Measurements from ENCODE around the gene EPS8L2.
"Not testable (repeated sequence)": the region's sequence is repeated elsewhere in the genome, so short reads cannot be mapped to it uniquely, and the experiment has no call there.

The EPS8L2 gene

DNA sequence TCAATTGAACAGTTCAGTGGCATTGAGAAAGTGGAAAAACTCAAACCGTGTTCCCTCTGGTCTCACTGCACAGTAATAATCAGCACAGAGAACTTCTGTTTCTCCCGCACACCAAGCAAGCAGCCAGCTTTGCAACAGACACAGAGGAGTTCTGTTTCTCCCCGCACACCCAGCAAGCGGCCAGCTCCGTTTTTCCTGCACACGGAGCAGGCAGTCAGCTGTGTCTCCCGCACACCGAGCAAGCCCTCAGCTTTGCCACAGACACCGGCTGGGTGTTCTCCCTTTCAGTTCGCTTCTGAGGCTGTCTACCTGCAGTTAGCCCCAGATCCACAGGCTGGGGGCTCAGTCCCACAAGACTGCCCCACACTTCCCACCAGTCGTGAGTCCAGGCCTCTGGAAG is 31.3 kb downstream of the EPS8L2 start:
- no peak overlapping the region for H3K4me3 ChIP-seq (ENCODE audit: low read depth, low read length)
- H3K9ac ChIP-seq (ENCODE audit: low read depth, low read length) = no peak overlapping the region
- no peaks in the 10 kb centered on the region for H3K27me3 ChIP-seq (ENCODE audit: control insufficient read depth, insufficient read depth, low read length)
- peaks cover 2% of the 10 kb centered on the region for H3K4me1 ChIP-seq (ENCODE audit: control insufficient read depth, insufficient read depth, low read length)
- no peaks in the 10 kb centered on the region for H3K36me3 ChIP-seq (ENCODE audit: control insufficient read depth, insufficient read depth, low read length)
- no peaks in the 10 kb centered on the region for H3K9me3 ChIP-seq (ENCODE audit: control insufficient read depth, insufficient read depth, low read length)

DNA sequence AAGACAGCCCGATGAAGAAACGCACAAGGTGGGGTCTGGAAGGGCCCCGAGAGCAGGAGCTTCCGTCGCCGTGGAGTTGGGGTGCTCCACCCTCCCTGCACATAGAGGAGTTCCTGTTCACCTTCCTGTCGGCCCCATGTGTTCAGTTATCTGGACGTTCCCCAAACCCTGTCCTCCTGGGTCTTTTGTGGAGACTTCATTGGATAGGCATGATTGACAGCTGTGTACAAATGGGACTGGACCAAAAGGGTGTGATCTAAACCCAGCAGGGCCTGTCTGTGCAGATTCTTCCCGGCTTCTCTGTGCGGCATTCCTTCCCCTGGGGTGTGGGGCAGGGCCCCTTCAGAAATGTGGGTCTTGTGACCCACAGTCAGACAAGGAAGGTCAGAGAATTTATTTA is 31.9 kb downstream of the EPS8L2 start:
- not testable (repeated sequence) for H3K36me3 ChIP-seq (ENCODE audit: control insufficient read depth, insufficient read depth, low read length); H3K4me3 ChIP-seq (ENCODE audit: low read depth, low read length); H3K9ac ChIP-seq (ENCODE audit: low read depth, low read length); H3K27me3 ChIP-seq (ENCODE audit: control insufficient read depth, insufficient read depth, low read length); H3K4me1 ChIP-seq (ENCODE audit: control insufficient read depth, insufficient read depth, low read length); H3K9me3 ChIP-seq (ENCODE audit: control insufficient read depth, insufficient read depth, low read length)

DNA sequence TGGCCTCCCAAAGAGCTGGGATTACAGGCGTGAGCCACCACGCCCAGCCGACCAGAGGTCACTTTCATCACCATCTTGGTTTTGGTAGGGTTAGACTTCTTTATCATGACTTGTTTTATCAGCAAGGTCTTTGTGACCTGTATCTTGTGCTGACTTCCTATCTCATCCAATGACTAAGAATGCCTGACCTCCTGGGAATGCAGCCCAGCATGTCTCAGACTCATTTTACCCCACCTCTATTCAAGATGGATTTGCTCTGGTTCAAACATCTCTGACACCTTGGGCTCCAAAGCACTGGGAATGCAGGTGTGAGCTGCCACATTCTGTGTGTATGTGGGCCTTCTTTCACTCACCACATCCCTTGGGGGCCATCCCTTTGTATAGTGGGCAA is 36.1 kb downstream of the EPS8L2 start:
- Histone ChIP-seq H3K27me3 (ENCODE audit: control insufficient read depth, insufficient read depth, low read length) (no peaks in the 10 kb centered on the region), H3K9me3 (ENCODE audit: control insufficient read depth, insufficient read depth, low read length) (no peaks in the 10 kb centered on the region), H3K4me1 (ENCODE audit: control insufficient read depth, insufficient read depth, low read length) (peaks cover 9% of the 10 kb centered on the region), H3K36me3 (ENCODE audit: control insufficient read depth, insufficient read depth, low read length) (no peaks in the 10 kb centered on the region), H3K4me3 (ENCODE audit: low read depth, low read length) (no peak overlapping the region), H3K9ac (ENCODE audit: low read depth, low read length) (no peak overlapping the region)

DNA sequence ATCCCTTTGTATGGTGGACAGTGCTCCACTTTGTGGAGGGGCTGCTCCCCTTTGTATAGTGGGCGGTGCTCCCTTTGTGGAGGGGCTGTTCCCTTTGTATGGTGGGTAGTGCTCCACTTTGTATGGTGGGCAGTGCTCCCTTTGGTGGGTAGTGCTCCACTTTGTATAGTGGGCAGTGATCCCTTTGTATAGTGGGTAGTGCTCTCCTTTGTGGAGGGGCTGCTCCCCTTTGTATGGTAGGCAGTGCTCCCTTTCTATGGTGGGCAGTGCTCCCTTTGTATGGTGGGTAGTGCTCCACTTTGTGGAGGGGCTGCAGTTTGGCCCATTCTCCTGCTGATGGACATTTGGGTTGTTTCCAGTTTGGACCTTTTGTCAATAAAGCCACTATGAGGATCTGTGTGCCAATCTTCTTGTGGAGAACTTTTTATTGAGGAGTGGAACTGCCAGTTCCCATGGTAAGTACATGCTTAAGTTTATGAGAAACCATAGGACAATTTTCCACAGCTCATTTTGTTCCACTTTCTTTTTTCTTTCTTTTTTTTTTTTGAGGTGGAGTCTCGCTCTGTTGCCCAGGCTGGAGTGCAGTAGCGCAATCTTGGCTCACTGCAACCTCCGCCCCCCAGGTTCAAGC is 36.7 kb downstream of the EPS8L2 start:
- Histone ChIP-seq H3K27me3 (ENCODE audit: control insufficient read depth, insufficient read depth, low read length) (no peaks in the 10 kb centered on the region), H3K36me3 (ENCODE audit: control insufficient read depth, insufficient read depth, low read length) (no peaks in the 10 kb centered on the region), H3K4me1 (ENCODE audit: control insufficient read depth, insufficient read depth, low read length) (peaks cover 9% of the 10 kb centered on the region), H3K4me3 (ENCODE audit: low read depth, low read length) (no peak overlapping the region), H3K9ac (ENCODE audit: low read depth, low read length) (no peak overlapping the region), H3K9me3 (ENCODE audit: control insufficient read depth, insufficient read depth, low read length) (no peaks in the 10 kb centered on the region)

DNA sequence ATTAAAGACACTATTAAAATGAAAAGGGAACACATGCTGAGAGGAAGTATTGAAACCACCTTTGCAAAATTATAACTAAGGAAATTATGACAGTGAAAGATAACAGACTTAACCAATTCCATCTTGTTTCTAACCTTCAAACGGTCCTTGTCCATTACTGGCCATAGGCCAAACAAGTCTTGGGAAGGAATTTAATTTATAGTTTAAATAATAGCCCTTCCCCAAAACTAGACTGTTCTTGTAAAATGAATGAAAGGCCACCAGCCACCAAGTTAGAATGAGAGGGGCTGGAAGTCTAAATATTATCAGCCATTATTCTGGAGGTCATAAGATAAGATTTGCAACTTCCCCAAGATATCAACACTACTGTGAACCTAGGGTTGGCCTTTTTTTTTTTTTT is 39.4 kb downstream of the EPS8L2 start:
- no peak overlapping the region for H3K9ac ChIP-seq (ENCODE audit: low read depth, low read length)
- peaks cover 5% of the 10 kb centered on the region for H3K36me3 ChIP-seq (ENCODE audit: control insufficient read depth, insufficient read depth, low read length)
- H3K9me3 ChIP-seq (ENCODE audit: control insufficient read depth, insufficient read depth, low read length) = no peaks in the 10 kb centered on the region
- H3K27me3 ChIP-seq (ENCODE audit: control insufficient read depth, insufficient read depth, low read length) = no peaks in the 10 kb centered on the region
- peaks cover 11% of the 10 kb centered on the region for H3K4me1 ChIP-seq (ENCODE audit: control insufficient read depth, insufficient read depth, low read length)
- H3K4me3 ChIP-seq (ENCODE audit: low read depth, low read length) = no peak overlapping the region

DNA sequence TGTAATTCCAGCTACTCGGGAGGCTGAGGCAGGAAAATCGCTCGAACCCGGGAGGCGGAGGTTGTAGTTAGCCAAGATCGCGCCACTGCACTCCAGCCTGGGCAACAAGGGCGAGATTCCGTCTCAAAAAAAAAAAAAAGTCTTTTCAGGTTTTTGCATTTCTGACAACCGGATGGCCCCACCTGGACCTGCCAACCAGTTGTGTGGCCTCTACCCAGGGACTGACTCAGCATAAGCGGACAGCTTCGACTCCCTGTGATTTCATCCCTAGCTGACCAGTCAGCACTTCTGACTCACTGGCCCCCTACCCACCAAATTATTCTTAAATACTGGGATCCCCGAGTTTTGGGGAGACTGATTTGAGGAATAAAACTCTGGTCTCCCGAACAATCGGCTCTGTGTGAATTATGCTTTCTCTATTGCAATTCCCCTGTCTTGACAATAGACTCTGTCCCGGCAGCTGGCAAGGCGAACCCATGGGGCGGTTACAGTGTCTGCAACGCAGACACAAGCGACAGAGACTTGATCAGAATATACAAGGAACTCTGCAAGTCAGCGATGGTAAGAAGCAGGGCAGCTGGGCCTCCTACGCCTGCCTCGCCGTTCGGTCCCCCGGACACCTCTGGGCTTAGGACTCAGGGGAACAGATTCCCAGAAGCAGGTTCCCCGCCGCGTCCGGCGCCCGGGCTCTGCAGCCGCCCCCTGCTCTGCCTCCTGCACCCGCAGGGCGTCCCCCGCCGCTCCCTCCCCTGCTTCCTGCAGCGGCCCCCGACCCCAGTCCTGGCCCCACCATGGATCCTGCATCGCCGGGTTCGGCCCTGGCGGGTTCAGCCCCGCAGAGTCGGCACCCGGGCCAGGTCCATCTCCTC is 40.5 kb downstream of the EPS8L2 start:
- H3K4me1 ChIP-seq (ENCODE audit: control insufficient read depth, insufficient read depth, low read length) = peaks cover 11% of the 10 kb centered on the region
- H3K9me3 ChIP-seq (ENCODE audit: control insufficient read depth, insufficient read depth, low read length) = no peaks in the 10 kb centered on the region
- peak overlapping the region; percentile 84 for H3K4me3 ChIP-seq (ENCODE audit: low read depth, low read length)
- peaks cover 5% of the 10 kb centered on the region for H3K36me3 ChIP-seq (ENCODE audit: control insufficient read depth, insufficient read depth, low read length)
- H3K27me3 ChIP-seq (ENCODE audit: control insufficient read depth, insufficient read depth, low read length) = no peaks in the 10 kb centered on the region
- peak overlapping the region; percentile 76 for H3K9ac ChIP-seq (ENCODE audit: low read depth, low read length)

DNA sequence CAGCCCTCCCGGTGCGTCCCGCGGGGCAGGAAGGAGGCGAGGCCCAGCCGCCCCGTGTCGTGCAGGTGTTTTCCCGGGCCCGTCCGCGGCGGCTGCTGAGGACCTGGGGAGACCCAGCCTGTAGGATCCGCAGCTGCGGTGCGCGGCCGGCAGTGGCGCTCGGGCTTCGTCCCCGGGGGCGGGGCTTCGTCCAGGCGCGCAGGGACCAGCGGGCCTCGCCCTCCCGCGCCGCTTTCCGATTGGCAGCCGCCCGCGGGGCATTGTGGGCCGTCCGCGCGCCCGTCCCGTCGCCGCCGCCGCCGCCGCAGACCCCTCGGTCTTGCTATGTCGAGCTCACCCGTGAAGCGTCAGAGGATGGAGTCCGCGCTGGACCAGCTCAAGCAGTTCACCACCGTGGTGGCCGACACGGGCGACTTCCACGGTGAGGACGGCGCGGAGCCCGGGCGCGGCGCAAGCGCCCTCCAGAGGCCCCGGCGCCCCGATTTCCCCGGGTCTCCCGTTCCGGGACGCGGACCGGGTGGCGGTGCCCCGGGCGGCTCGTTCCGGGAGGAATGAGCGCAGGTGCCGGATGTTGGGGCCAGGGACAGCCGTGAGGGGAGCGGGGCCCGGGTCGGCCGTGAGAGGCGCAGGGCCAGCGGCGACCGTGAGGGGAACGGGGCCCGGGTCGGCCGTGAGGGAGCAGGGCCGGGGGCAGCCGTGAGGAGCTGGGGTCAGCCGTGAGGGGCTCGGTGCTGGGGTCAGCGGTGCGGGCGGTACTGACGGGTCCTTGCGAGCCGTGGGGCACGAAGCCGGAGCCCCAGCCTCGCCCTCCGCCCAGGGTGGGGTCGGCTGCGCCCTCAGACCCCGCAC is 41.4 kb downstream of the EPS8L2 start, which contains the start of gene TALDO1:
Gene TALDO1 (plus strand): TSS at position 307 of the 849 bp plus-strand sequence. CDS start 18 bp downstream, at position 325.
- H3K4me1 ChIP-seq (ENCODE audit: control insufficient read depth, insufficient read depth, low read length) = peaks cover 11% of the 10 kb centered on the region
- H3K9ac ChIP-seq (ENCODE audit: low read depth, low read length) = peak within 1 kb of the TSS; percentile 79
- no peaks in the 10 kb centered on the region for H3K27me3 ChIP-seq (ENCODE audit: control insufficient read depth, insufficient read depth, low read length)
- H3K9me3 ChIP-seq (ENCODE audit: control insufficient read depth, insufficient read depth, low read length) = no peaks in the 10 kb centered on the region
- H3K4me3 ChIP-seq (ENCODE audit: low read depth, low read length) = peak within 1 kb of the TSS; percentile 84
- peaks cover 6% of the 10 kb centered on the region for H3K36me3 ChIP-seq (ENCODE audit: control insufficient read depth, insufficient read depth, low read length)

DNA sequence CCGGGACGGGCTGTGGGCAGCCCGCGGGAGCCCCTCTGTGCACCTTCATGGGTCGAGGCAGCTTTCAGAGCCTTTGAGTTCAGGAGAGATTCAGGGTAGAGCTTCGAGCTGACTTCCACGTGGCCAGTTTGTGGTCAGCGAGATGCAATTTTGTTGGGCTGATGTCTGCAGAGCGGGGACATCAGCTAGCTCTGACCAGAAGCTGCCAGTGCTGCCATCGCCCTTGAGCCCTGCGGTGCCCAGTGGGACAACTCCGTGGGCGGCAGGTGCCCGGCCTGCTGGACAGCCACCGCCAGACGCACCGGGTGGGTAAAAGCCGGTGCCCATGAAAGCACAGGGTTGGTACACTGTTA is 42.0 kb downstream of the EPS8L2 start:
- Histone ChIP-seq H3K9ac (ENCODE audit: low read depth, low read length) (peak overlapping the region; percentile 79), H3K4me3 (ENCODE audit: low read depth, low read length) (peak overlapping the region; percentile 58), H3K9me3 (ENCODE audit: control insufficient read depth, insufficient read depth, low read length) (no peaks in the 10 kb centered on the region), H3K4me1 (ENCODE audit: control insufficient read depth, insufficient read depth, low read length) (peaks cover 11% of the 10 kb centered on the region), H3K36me3 (ENCODE audit: control insufficient read depth, insufficient read depth, low read length) (peaks cover 8% of the 10 kb centered on the region), H3K27me3 (ENCODE audit: control insufficient read depth, insufficient read depth, low read length) (no peaks in the 10 kb centered on the region)

DNA sequence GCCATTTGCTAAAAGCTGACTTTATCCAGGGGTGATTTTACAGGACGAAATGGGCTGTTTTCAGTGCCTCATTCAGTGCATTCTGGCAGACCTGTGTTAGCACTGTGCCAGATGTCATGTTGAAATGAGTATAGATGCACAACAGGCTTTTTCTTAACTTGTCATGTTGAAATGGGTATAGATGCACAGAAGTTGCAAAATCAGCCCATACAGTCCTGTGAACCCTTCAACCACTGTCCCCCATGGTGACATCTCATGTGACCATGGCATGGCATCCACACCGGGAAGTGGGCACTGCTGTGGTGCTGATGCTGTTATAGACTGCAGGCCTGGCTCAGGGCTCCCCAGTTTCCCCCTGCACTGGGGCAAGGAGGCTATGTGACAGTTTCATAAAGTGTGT is 43.7 kb downstream of the EPS8L2 start:
- H3K36me3 ChIP-seq (ENCODE audit: control insufficient read depth, insufficient read depth, low read length) = peaks cover 8% of the 10 kb centered on the region
- peaks cover 6% of the 10 kb centered on the region for H3K4me1 ChIP-seq (ENCODE audit: control insufficient read depth, insufficient read depth, low read length)
- no peak overlapping the region for H3K4me3 ChIP-seq (ENCODE audit: low read depth, low read length)
- H3K9ac ChIP-seq (ENCODE audit: low read depth, low read length) = no peak overlapping the region
- no peaks in the 10 kb centered on the region for H3K9me3 ChIP-seq (ENCODE audit: control insufficient read depth, insufficient read depth, low read length)
- H3K27me3 ChIP-seq (ENCODE audit: control insufficient read depth, insufficient read depth, low read length) = no peaks in the 10 kb centered on the region

DNA sequence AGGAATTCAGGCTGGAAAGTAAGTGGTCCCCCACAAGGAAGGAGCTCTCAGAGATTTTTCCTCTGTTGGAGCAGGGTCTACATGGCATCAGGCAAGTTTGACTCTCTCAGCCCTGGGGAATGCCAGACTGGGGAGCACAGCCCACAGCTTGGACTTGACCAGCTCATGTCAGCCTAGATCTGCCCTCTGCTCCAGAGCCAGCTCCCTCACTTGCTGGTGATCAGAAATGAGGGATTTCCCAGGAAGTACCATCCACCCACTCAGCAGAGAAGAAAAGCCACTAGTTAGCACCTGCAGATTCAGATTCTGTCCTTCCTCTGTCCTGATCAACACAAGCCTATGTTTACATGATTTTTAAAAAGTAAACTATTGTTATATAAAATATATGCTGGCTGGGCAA is 54.2 kb downstream of the EPS8L2 start:
- H3K27me3 ChIP-seq (ENCODE audit: control insufficient read depth, insufficient read depth, low read length) = no peaks in the 10 kb centered on the region
- H3K9me3 ChIP-seq (ENCODE audit: control insufficient read depth, insufficient read depth, low read length) = no peaks in the 10 kb centered on the region
- H3K9ac ChIP-seq (ENCODE audit: low read depth, low read length) = no peak overlapping the region
- H3K4me3 ChIP-seq (ENCODE audit: low read depth, low read length) = no peak overlapping the region
- peaks cover 76% of the 10 kb centered on the region for H3K36me3 ChIP-seq (ENCODE audit: control insufficient read depth, insufficient read depth, low read length)
- peaks cover 9% of the 10 kb centered on the region for H3K4me1 ChIP-seq (ENCODE audit: control insufficient read depth, insufficient read depth, low read length)

DNA sequence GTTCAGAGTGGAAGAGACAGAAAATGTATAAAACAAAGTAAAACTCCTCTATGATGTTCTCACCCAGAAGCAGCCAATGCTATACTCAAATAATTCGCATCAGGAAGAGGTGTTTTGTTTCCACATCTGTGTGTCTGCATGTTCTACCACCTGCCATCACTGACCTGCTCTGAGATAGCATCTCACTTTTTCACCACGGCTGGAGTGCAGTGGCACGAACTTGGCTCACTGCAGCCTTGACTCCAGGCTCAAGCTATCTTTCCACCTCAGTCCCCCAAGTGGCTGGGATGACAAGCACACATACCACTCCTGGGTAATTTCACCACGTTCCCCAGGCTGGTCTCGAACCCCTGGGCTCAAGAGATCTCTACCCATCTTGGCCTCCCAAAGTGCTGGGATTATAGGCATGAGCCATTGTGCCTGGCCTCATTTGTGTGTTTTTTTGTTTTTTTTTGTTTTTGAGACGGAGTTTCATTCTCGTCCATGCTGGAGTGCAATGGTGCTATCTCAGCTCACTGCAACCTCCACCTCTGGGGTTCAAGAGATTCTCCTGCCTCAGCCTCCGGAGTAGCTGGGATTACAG is 55.6 kb downstream of the EPS8L2 start:
- Histone ChIP-seq H3K9me3 (ENCODE audit: control insufficient read depth, insufficient read depth, low read length) (no peaks in the 10 kb centered on the region), H3K36me3 (ENCODE audit: control insufficient read depth, insufficient read depth, low read length) (peaks cover 74% of the 10 kb centered on the region), H3K27me3 (ENCODE audit: control insufficient read depth, insufficient read depth, low read length) (no peaks in the 10 kb centered on the region), H3K4me3 (ENCODE audit: low read depth, low read length) (no peak overlapping the region), H3K4me1 (ENCODE audit: control insufficient read depth, insufficient read depth, low read length) (peaks cover 9% of the 10 kb centered on the region), H3K9ac (ENCODE audit: low read depth, low read length) (no peak overlapping the region)
